LNCAP (cell line): ENCODE results near the gene ZDHHC3.

Experiments used
- TF ChIP-seq, protein P1 (sequence below): fragments of 450-650 bp; IDR thresholded peaks from 2 replicates; pipeline ENCODE4 v1.5.1; 2017; ENCODE audit warnings: mild to moderate bottlenecking

Gene ZDHHC3

DNA sequence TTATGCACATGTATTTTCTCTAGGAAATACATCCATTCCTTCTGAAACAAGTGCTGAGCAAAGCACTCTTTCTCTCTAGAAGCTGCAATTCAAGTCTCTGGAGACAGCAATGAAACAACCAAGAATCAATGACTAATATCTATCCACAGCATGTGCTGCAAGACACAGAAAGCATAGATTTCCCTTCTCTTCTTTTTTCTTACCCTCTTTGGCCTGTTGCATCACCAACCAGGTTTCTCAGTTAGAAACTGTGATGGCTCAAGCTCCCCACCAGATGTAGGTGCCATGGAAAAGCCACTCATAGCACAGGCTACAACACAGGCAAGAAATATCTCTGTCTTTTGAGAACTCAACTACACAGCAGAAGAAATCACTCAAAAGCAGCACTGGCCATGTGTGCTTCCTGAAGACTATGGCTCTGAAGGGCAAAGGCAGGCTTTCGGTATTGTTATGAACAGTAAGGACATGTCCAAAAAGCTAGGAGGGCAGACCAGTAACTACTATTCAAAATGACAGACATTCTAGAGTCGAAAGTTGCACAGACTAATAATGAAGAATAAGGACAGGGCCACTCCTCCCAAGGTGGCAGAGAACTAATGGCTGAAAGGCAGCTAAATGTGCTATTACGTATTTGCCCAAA, 15.5 kb downstream of the ZDHHC3 start:
- TF ChIP-seq, protein P1, sequence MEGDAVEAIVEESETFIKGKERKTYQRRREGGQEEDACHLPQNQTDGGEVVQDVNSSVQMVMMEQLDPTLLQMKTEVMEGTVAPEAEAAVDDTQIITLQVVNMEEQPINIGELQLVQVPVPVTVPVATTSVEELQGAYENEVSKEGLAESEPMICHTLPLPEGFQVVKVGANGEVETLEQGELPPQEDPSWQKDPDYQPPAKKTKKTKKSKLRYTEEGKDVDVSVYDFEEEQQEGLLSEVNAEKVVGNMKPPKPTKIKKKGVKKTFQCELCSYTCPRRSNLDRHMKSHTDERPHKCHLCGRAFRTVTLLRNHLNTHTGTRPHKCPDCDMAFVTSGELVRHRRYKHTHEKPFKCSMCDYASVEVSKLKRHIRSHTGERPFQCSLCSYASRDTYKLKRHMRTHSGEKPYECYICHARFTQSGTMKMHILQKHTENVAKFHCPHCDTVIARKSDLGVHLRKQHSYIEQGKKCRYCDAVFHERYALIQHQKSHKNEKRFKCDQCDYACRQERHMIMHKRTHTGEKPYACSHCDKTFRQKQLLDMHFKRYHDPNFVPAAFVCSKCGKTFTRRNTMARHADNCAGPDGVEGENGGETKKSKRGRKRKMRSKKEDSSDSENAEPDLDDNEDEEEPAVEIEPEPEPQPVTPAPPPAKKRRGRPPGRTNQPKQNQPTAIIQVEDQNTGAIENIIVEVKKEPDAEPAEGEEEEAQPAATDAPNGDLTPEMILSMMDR: no peak

DNA sequence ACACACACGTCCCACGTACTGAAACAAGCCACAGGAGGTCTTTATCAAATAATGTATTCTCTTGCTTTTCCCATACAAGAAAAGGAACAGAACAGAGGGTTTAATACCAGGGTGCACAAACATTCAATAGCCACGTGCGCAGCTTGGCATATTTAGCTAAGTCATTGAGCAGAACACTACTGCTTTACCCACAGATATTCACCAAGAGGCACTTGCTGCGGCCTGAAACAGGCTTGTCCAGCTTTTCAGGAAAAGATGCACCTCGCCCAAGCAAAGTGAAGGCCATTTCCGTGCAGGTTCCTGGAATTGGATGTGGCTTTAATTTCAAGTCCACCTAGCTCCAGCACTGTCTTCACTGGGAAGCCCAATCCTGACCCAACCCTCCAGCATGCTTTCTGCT, 17.6 kb downstream of the ZDHHC3 start:
- TF ChIP-seq, protein P1: no peak

DNA sequence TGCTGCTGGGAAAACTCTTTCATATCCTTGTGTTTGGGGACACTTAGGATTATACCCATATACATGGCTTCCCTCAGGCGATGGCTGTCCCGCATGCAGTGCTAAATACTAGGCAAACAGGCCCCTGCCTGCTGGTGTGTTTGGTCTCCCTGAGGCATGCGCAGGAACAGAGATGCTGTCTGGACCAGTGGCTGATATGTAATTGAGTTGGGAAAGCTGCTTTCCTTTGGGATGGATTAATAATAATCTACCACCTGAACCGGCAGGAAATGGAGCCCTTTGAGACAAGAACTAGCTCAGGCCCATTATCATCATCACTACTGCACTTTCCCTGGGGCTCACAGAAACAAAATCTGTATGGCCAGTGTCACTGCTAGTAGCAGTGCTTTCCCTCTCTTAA, 18.0 kb downstream of the ZDHHC3 start:
- TF ChIP-seq, protein P1: no peak

DNA sequence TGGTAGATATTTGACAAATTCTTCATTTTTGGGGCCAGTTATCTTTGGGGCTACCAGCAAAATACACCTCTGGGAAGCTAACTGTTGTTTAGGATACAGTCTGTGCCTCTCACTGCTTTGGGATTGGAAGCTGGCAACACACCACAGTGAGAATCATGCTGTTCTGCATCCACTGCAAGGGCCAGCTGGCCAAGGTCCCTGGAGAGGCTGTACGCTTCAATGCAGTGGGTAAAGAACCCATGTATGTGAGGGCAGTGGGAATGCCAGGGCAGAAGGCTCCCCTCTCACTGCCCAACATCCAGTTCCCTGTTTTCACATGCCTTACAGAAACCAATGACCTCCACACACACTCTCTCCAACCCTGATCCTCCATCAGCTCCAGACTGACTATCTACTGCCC, 20.1 kb downstream of the ZDHHC3 start:
- TF ChIP-seq, protein P1: no peak

DNA sequence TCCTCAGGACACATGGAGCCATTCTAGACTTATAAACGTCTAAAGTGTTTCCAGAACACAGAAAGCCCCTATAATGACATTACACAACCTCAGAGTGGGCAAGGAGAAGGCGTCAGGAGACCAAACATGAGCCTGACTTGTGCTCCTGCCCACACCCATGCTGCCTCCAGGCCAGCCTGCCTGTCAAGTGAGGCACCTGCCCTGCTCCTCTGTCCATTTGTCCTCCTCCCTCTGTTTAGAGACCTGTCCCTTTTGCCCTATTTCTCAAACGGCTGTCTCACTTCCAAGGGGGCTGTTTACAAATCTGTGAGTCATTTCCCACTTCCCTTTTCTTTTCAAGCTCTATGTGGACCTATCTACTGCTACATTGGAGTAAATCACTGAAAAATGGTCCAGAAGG, 21.0 kb downstream of the ZDHHC3 start:
- TF ChIP-seq, protein P1: no peak

DNA sequence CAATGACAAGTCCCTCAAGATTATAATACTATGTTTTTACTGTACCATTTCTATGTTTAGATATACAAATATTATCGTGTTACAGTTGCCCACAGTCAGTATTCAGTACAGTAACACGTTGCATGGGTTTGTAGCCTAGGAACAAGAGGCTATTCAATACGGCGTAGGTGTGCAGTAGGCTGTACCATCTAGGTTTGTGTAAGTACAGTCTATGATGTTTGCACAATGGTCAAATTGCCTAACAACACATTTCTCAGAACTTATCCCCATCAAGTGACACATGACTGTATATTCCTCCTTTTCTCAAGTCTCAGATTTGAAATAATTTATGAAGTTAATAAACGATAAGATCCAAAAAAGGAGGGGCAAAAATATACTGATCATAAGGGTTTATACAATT, 21.7 kb downstream of the ZDHHC3 start:
- TF ChIP-seq, protein P1: no peak

DNA sequence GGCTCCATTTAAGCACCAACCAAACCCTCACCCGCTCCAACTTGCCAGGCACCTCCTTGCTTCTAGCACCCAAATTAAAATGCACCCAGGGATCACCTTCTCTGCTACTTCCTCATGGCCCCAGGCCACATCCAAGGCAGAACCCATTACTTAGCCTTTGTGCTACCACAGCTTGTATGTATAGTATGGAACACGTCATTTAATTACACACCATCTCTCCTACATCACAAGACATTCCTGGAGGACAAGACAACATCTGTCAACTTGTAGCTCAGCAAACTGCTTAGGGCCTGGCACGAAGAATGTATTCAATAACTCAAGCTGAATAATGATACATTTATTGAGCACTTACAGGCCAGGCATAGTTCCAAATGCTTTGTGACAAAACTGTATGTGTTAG, 23.3 kb downstream of the ZDHHC3 start:
- TF ChIP-seq, protein P1: no peak

DNA sequence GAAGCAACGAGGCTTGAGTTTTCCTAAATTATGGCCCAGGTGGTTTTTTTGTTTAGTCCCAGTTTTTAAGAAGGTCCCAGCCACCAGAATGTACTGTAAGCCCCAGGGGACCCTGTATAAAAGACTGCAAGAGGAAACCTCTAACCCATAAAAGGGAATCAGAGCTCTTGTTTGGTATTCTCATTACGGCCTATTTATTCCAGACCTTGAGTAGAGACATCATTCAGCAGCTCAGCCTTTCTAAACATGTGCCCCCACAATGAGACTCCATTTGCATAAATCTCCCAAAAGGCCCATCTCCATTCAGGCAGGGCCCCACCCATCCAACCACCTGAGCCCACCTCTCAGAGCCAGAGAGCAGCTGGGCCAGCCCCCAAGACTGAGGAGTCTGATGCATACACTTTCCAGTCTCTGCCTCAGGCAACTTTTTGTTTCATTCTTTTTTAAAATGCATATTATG, 25.7 kb downstream of the ZDHHC3 start:
- TF ChIP-seq, protein P1: no peak
